ENCODE results near the gene THSD8.
"Not testable (repeated sequence)": the region's sequence is repeated elsewhere in the genome, so short reads cannot be mapped to it uniquely, and the experiment has no call there.

The THSD8 gene

GRCh38 chr19:12817188-12817587 lies 15.3 kb downstream of the THSD8 start:
- ChIA-PET POLR2A (interaction anchor here (0.8 to 1.8 kb wide), 2 partner anchors 10 to 17 kb away, joined by 6 to 10 read pairs; partner anchors contain the start of gene RNASEH2A), CTCF (interaction anchor here (0.6 to 1.1 kb wide), 2 partner anchors 52 to 138 kb away, joined by 3 to 4 read pairs; no protein-coding TSS in a partner anchor)
- peaks cover 17 to 39% of the 10 kb centered on the region in 2 experiments; a peak in 2 of 3 replicates for H3K36me3 ChIP-seq (ENCODE audit: control insufficient read depth in 2 of 2, insufficient read depth in 1 of 2, low read length in 2 of 2)
- H3K4me1 ChIP-seq (ENCODE audit: control insufficient read depth, insufficient read depth, low read length); H3K9me3 ChIP-seq (ENCODE audit: control insufficient read depth, insufficient read depth, low read depth, low read length); H3K27ac ChIP-seq (ENCODE audit: extremely low read depth, low read depth, low read length); H3K4me3 ChIP-seq (ENCODE audit: low read depth, low read length): not testable (repeated sequence)
- peak; percentile 89 for TF ChIP-seq ZNF121 (tag by site-specific recombination; IDR thresholded peaks at IDR 0.05)

- H3K36me3 ChIP-seq (ENCODE audit: control insufficient read depth in 2 of 2, insufficient read depth in 1 of 2, low read length in 2 of 2), result peaks cover 11 to 35% of the 10 kb centered on the region in 2 experiments; a peak in 2 of 3 replicates
- not testable (repeated sequence) for H3K9me3 ChIP-seq (ENCODE audit: control insufficient read depth, insufficient read depth, low read depth, low read length); H3K27ac ChIP-seq (ENCODE audit: extremely low read depth, low read depth, low read length); H3K4me3 ChIP-seq (ENCODE audit: low read depth, low read length); H3K4me1 ChIP-seq (ENCODE audit: control insufficient read depth, insufficient read depth, low read length)
- ChIA-PET POLR2A (interaction anchor here (0.8 to 1.8 kb wide), 2 partner anchors 11 to 18 kb away, joined by 6 to 10 read pairs; partner anchors contain the start of gene RNASEH2A), CTCF (interaction anchor here (0.6 to 1.1 kb wide), 2 partner anchors 52 to 139 kb away, joined by 3 to 4 read pairs; no protein-coding TSS in a partner anchor)
These were observed 15.9 kb downstream of the THSD8 start for GRCh38 chr19:12817810-12818209.

- Histone ChIP-seq H3K4me3 (ENCODE audit: low read depth, low read length) (no peak overlapping the region), H3K27ac (ENCODE audit: extremely low read depth, low read depth, low read length) (no peak overlapping the region), H3K4me1 (ENCODE audit: control insufficient read depth, insufficient read depth, low read length) (no peaks in the 10 kb centered on the region), H3K9me3 (ENCODE audit: control insufficient read depth, insufficient read depth, low read depth, low read length) (no peaks in the 10 kb centered on the region), H3K36me3 (ENCODE audit: control insufficient read depth in 2 of 2, insufficient read depth in 1 of 2, low read length in 2 of 2) (peaks cover 0 to 6% of the 10 kb centered on the region in 2 experiments; a peak in 2 of 3 replicates)
- CTCF ChIA-PET, result interaction anchor here (0.6 to 2.0 kb wide), 4 partner anchors 12 to 26 kb away, joined by 3 to 8 read pairs (median 5); partner anchors contain the start of gene RTBDN
- POLR2A ChIA-PET, result interaction anchor here (1.0 to 2.0 kb wide), 2 partner anchors 14 to 15 kb away, joined by 3 to 7 read pairs; partner anchors contain the start of gene RNASEH2A
- TF ChIP-seq YY1 (tag by site-specific recombination; IDR thresholded peaks at IDR 0.05) (peak; percentile 52; the same call in 1 of the 2 replicates), IKZF3 (tag by site-specific recombination; IDR thresholded peaks at IDR 0.05) (peak; percentile 34; the same call in 1 of the 2 replicates), EGR2 (tag by site-specific recombination; IDR thresholded peaks at IDR 0.05; ENCODE audit: low read depth) (no peak), ZNF280D (tag by site-specific recombination; IDR thresholded peaks at IDR 0.05) (peak; percentile 94; the same call in 1 of the 2 replicates), TRIM28 (IDR thresholded peaks at IDR 0.05; ENCODE audit: borderline replicate concordance, low read length) (no peak), ZNF184 (tag by site-specific recombination; IDR thresholded peaks at IDR 0.05) (peak; percentile 79; the same call in 1 of the 2 replicates), SP7 (tag by site-specific recombination; IDR thresholded peaks at IDR 0.05) (0 out of 2 replicates have a peak, but pooled peaks have one; percentile 32), ZNF561 (tag by site-specific recombination; IDR thresholded peaks at IDR 0.05; ENCODE audit: borderline replicate concordance) (no peak), ZNF639 (tag by site-specific recombination; IDR thresholded peaks at IDR 0.05) (peak; percentile 29; the same call in 1 of the 2 replicates), ZNF571 (tag by site-specific recombination; IDR thresholded peaks at IDR 0.05) (no peak), ZNF629 (tag by site-specific recombination; IDR thresholded peaks at IDR 0.05) (peak; percentile 68), ZBTB17 (tag by site-specific recombination; IDR thresholded peaks at IDR 0.05) (peak; percentile 27; the same call in 1 of the 2 replicates), ZNF341 (tag by site-specific recombination; IDR thresholded peaks at IDR 0.05; ENCODE audit: low read depth) (no peak), CTCF (tag by site-specific recombination; IDR thresholded peaks at IDR 0.05) (no peak), ZNF510 (tag by site-specific recombination; IDR thresholded peaks at IDR 0.05; ENCODE audit: insufficient replicate concordance) (no peak), GLIS1 (tag by site-specific recombination; IDR thresholded peaks at IDR 0.05) (peak; percentile 34; the same call in 1 of the 2 replicates), ZNF280C (tag by site-specific recombination; IDR thresholded peaks at IDR 0.05) (no peak), KLF17 (tag by site-specific recombination; IDR thresholded peaks at IDR 0.05) (no peak), MYNN (tag by site-specific recombination; IDR thresholded peaks at IDR 0.05; ENCODE audit: borderline replicate concordance) (no peak), ZNF24 (tag by site-specific recombination; IDR thresholded peaks at IDR 0.05) (peak; percentile 38; the same call in 1 of the 2 replicates)
These were observed 19.9 kb downstream of the THSD8 start for GRCh38 chr19:12821761-12822160.
